Hematopoietic multipotent progenitor cell (in vitro differentiated cells): ENCODE data around the gene WWOX. TPM values are rescaled to one million over a fixed set of nuclear protein-coding genes. Genes with fewer than 3 reads are reported as not detected.

Experiments
- DNase-seq, 3 donors: peaks; one replicate each; pipeline ENCODE4 v3.0.0-alpha.2; 2011 to 2015; ENCODE audit warnings: low read depth in 2 of 3, low spot score in 2 of 3
- total RNA-seq: library from RNA; depleted of rRNA; stranded (reverse); fragments of >200 nt; gene quantifications from one replicate; pipeline ENCODE4 v1.2.3, GENCODE V29; 2012

The WWOX gene
- total RNA-seq, 1 donor, result 24.8 TPM

GRCh38 chr16:78381060-78381459, 281.6 kb downstream of the WWOX start:
- DNase-seq, result no peak

GRCh38 chr16:78383118-78383517, 283.7 kb downstream of the WWOX start:
- no peak for DNase-seq

DNA sequence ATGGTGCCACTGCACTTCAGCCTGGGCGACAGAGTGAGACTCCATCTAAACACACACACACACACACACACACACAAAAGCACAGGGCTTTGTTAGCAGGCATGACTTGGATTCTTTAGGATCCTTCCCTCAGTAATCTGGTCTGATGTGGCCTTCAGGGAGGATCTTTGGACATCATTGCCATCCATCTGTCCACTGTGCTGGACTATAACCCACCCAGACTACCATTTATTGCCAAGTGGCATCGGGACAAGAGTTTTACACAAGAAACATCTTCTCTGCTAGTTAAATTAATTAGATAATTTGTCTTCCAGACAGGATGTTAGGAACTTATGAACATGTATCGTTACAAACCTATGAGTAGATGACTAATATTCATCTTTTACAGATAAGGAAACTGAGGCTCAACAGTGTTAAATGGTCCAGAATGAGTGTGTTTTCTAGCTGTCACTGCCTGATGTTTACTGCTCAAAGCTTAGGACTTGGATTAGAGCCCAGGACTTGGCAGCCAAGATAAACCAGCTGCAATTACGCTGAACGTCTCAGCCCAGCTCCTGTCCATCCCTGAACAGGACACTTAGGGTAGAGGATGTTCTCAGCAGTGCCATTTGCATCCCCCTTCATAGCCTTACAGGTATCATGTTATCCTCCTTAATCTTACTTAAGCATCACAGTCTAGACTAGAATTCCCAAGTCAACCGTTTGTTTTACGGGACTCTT, 285.8 kb downstream of the WWOX start:
- DNase-seq, result no peak

DNA sequence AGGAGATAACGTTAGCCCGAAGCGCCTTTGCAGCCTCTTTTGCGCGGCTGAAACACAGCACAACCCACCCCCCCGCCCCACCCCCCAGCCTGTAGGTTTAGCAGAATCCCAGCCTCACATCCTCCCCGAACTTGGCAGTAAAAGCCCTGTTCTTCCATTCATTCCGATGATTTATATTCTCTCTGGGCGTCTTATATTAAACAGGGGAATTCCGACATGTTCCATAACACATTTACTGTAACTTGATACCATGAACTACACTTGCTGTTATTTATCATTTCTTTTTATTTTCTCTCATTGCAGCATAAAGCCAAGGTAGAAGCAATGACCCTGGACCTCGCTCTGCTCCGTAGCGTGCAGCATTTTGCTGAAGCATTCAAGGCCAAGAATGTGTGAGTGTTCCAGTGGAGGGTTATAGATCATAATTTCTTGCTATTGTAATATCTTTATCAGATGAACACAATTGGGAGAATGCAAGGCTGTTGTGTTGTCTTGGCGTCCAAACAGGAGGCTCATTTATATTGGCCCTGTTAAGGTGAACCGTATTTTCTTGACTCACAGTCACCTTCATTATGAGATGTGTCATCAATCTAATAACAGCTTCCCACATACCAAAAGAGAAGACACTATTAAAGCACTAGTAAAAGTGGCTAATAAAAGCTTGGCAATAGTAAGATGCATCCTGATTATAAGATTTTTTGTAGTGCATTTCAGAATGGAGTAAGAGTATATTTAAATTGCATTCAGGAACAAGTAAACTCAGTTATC, 287.3 kb downstream of the WWOX start:
- DNase-seq, result no peak

- DNase-seq, result peak in 1 of 3 donors; percentile 5
Observed at GRCh38 chr16:78389009-78389498, 289.6 kb downstream of the WWOX start.

DNA sequence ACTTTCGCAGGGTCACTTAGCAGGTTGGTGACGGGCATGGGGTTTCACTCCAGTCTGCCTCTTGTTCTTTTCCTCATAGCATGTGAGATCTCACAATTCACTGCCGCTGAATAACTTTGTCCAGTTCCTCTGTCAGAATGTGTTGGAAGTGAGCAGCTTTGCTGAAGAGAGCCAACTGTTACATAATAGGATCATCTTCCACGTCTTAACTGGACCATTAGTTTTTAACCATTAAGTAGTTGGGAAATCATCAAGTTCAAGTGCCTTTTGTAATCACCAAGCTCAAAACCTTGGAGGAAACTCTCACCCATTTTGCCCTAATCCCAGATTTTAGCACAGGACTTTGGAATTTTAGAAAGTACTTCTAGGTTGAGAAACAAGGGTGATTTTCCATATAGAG, 290.6 kb downstream of the WWOX start:
- DNase-seq, result no peak

DNA sequence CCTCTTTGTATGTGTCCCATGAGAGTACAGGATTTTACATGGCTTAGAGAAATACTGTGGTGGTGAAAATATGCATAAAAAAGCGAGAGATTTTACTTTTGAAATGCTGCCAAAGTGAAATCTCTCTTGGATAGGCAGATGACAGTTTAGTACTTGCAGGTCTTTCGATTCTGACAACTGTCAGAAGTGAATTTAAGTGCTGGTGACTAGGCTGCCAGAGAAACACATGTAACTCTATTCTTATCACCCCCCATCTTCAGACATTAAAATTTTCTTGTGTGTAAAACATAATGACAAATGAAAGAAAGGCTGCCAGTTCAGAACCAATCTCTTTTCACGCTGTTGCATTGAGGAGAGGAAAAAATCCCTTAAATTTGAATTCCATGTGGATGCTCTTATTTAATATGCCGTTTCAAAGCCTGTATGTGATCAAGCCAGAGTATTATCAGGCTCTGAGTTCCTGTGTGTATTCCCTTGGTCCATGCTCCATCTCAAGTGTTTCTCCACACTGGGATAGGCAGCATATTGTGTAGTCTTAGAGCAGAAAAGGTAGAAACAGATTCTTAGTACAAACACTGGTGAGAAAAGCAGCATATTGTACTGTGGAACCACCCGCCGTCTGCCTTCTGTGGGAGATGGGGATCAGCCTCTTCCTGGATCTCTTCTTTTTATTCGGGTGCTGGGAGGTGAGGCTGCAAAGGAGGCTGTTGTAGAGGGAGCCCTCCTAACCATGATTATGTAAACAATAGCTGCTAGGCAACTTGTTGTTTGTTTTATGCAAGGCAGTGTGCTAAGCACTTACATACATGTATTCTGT, 291.3 kb downstream of the WWOX start:
- no peak for DNase-seq

- DNase-seq, result no peak
Observed at GRCh38 chr16:78392585-78393195, 293.2 kb downstream of the WWOX start.

- DNase-seq, result no peak
Observed at GRCh38 chr16:78395035-78395434, 295.6 kb downstream of the WWOX start.

- DNase-seq, result peak in 2 of 3 donors; percentile 0 to 23
Observed at GRCh38 chr16:78396046-78396445, 296.6 kb downstream of the WWOX start.

- no peak for DNase-seq
Observed at GRCh38 chr16:78396673-78397072, 297.2 kb downstream of the WWOX start.

- no peak for DNase-seq
Observed at GRCh38 chr16:78399384-78399783, 299.9 kb downstream of the WWOX start.

GRCh38 chr16:78402833-78403232, 303.4 kb downstream of the WWOX start:
- DNase-seq, result no peak

- no peak for DNase-seq
Observed at GRCh38 chr16:78405040-78405439, 305.6 kb downstream of the WWOX start.

DNA sequence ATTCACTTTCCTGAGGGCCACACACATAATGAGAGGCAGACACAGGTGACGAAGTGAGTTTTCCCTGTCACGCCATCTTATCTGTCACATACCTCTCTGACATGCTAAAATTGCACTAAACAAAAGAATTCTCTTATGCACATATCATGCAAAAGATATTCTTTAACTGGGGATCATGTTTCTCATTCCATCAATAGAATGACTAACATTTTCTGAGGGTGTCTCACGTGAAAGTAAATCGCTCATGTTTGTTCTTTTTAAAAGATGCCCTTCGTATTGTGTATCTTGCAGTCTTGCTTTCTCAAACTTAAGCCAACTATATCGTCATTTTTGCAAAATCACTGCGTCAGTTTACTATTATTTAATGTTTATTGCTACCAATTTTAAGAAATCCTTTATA, 306.4 kb downstream of the WWOX start:
- DNase-seq, result no peak

- no peak for DNase-seq
Observed at GRCh38 chr16:78407191-78407590, 307.7 kb downstream of the WWOX start.

- no peak for DNase-seq
Observed at GRCh38 chr16:78413651-78414050, 314.2 kb downstream of the WWOX start.

GRCh38 chr16:78415013-78415412, 315.6 kb downstream of the WWOX start:
- DNase-seq, result no peak

DNA sequence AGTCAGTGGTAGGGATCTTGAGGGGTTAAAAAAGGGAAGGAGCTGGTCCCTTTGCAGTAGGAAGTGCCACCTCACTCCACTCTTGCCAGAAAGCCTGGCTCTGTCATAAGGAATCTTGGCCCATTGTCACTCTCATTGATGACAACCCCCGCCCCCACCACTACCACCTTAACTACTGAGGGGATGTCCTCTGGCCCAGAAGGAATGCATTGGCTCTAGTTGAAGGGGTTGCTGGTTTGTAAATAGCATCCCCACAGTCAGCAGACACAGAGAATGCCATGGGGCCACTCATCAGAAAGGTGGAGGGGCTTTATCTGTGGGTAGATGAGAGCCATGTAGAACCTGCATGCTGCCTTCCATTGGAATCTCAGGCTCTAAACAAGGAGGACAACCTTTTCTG, 316.2 kb downstream of the WWOX start:
- DNase-seq, result no peak

GRCh38 chr16:78416400-78416799, 316.9 kb downstream of the WWOX start:
- no peak for DNase-seq

DNA sequence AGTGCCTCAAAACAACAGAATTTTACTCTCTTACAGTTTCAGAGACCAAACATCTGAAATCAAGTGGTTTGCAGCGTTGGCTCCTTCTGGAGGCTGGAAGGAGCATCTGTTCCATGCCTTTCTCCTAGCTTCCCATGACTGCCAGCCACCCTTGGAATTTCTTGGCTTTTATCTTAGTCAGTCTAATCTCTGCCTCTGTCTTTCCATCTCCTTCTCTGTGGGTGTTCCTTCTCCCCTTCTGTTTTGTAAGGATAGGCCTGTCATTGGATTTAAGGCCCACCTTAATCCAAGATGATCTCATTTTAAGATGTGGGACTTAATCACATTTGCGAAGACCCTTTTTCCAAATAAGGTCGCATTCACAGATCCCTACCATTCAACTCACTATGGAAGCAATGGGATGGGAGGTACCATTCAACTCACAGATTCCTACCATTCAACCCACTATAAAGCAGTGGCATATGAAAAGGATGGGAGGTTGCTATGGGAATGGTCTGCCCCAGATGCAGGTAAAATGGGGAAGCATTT, 321.8 kb downstream of the WWOX start:
- no peak for DNase-seq
